Right lung (tissue), 5 donors: ENCODE results near the gene PCDHGA8. TPM values are rescaled to one million over a fixed set of nuclear protein-coding genes. Genes with fewer than 3 reads are reported as not detected.
"Not testable (repeated sequence)": the region's sequence is repeated elsewhere in the genome, so short reads cannot be mapped to it uniquely, and the experiment has no call there.

Experiments
- DNase-seq, 2 donors: peaks; one replicate each; pipeline ENCODE4 v3.0.0-alpha.2; 2013
- polyA plus RNA-seq, 5 donors: library from polyadenylated mRNA; unstranded; fragments of 120-200 nt; gene quantifications; one replicate each; pipeline versions ENCODE4 v1.2.1 to v1.2.3, GENCODE V29; 2013; ENCODE audit warnings: inconsistent platforms in 1 of 5, low replicate concordance in 1 of 5; ENCODE audit not compliant: insufficient read length in 5 of 5, insufficient read depth in 1 of 5

The PCDHGA8 gene
- polyA plus RNA-seq, 5 donors: 0.50 to 1.1 (median 0.74) TPM

DNA sequence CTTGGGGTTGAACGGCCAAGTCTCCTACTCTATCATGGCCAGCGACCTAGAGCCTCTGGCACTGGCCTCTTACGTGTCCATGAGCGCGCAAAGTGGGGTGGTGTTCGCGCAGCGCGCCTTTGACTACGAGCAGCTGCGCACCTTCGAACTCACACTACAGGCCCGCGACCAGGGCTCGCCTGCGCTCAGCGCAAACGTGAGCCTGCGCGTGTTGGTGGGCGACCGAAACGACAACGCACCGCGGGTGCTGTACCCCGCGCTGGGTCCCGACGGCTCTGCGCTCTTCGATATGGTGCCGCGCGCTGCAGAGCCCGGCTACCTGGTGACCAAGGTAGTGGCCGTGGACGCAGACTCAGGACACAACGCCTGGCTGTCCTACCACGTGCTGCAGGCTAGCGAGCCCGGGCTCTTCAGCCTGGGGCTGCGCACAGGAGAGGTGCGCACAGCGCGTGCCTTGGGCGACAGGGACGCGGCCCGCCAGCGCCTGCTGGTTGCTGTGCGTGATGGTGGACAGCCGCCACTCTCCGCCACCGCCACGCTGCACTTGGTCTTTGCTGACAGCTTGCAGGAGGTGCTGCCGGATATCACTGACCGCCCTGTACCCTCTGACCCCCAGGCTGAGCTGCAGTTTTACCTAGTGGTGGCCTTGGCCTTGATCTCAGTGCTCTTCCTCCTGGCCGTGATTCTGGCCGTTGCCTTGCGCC is 7.3 kb downstream of the PCDHGA8 start:
- no peak for DNase-seq

DNA sequence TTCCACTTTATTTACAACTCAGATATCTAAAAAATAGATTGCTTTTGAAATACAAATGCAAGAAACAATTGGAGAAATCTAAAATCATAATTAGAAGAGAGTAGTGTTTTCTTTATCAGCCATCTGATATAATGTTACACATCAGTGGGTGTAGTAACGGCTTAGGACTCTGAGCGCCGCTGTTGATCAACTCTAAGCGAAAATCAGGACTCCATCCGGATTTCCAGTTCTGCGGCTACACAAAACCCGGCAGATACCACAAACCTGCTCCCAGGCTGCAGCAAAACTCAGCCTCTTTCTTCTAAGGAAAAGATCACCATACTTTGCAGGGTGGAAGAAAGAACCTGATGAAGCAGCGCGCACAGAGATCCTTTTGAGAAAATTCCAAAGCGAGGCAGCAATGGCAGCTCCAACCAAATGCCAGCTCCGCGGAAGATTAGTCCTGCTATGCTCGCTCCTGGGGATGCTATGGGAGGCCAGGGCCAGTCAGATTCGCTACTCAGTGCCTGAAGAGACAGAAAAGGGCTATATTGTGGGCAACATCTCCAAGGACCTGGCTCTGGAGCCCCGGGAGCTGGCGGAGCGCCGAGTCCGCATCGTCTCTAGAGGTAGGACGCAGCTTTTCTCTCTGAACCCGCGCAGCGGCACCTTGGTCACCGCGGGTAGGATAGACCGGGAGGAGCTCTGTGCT is 10.3 kb downstream of the PCDHGA8 start, which contains the start of gene PCDHGA9:
PCDHGA9 (plus strand) TSS at position 226 of the 691 bp plus-strand sequence; CDS start at position 401, 175 bp downstream.
- DNase-seq: no peak

DNA sequence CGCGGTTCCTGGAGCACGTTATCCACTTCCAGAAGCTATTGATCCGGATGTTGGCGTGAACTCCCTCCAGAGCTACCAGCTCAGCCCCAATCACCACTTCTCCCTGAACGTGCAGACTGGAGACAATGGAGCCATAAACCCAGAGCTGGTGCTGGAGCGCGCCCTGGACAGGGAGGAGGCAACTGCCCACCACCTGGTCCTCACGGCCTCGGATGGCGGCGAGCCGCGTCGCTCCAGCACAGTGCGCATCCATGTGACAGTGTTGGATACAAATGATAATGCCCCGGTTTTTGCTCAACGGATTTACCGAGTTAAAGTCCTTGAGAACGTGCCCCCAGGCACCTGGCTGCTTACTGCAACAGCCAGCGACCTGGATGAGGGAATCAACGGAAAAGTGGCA is 11.0 kb downstream of the PCDHGA8 start:
- no peak for DNase-seq

DNA sequence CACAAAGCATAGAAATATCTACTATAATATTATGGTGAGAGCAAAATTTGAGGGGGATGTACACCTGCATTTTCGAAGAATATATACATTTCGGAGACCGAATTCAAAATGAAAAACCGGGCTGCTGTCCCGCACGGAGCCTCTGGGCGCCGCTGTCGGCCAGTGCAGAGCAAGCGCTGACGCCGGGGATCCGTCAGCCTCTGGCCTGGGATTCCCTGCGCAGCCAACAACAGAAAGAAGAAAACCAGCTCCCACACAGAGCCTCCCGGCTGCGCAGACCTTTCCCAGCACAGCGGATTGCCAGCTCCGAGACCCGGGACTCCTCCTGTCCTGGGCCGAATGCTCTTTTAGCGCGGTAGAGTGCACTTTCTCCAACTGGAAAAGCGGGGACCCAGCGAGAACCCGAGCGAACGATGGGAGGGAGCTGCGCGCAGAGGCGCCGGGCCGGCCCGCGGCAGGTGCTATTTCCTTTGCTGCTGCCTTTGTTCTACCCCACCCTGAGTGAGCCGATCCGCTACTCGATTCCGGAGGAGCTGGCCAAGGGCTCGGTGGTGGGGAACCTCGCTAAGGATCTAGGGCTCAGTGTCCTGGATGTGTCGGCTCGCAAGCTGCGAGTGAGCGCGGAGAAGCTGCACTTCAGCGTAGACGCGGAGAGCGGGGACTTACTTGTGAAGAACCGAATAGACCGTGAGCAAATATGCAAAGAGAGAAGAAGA is 15.5 kb downstream of the PCDHGA8 start, which contains the start of gene PCDHGB6:
PCDHGB6 (plus strand) TSS at position 232 of the 716 bp plus-strand sequence; CDS start at position 414, 182 bp downstream.
- DNase-seq: peak in 1 of 2 donors; percentile 20

DNA sequence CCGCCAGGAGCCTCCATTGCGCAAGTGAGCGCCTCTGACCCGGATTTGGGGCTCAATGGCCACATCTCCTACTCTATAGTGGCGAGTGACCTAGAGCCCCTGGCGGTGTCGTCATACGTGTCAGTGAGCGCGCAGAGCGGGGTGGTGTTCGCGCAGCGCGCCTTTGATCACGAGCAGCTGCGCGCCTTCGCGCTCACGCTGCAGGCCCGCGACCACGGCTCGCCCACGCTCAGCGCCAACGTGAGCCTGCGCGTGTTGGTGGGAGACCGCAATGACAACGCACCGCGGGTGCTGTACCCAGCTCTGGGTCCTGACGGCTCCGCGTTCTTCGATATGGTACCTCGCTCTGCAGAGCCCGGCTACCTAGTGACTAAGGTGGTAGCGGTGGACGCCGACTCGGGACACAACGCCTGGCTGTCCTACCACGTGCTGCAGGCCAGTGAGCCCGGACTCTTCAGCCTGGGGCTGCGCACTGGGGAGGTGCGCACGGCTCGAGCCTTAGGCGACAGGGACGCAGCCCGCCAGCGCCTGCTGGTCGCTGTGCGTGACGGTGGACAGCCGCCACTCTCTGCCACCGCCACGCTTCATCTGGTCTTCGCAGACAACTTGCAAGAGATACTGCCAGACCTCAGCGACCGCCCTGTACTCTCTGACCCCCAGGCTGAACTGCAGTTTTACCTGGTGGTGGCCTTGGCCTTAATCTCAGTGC is 17.3 kb downstream of the PCDHGA8 start:
- DNase-seq: no peak

DNA sequence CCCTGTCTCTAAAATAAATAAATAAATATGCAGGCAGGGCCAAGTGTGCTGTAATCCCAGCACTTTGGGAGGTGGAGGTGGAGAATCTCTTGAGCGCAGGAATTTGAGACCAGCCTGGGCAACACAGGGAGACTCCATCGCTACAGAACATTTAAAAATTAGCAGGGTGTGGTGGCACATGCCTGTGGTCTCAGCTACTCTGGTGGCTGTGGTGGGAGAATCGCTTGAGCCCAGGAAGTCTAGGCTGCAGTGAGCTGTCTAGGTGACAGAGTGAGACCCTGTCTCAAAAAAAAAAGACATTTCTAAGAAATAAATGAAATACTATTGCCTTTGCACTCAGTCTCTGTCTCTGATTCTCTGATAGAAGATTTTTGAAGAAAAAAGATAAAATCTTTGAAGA is 19.1 kb downstream of the PCDHGA8 start:
- no peak for DNase-seq

DNA sequence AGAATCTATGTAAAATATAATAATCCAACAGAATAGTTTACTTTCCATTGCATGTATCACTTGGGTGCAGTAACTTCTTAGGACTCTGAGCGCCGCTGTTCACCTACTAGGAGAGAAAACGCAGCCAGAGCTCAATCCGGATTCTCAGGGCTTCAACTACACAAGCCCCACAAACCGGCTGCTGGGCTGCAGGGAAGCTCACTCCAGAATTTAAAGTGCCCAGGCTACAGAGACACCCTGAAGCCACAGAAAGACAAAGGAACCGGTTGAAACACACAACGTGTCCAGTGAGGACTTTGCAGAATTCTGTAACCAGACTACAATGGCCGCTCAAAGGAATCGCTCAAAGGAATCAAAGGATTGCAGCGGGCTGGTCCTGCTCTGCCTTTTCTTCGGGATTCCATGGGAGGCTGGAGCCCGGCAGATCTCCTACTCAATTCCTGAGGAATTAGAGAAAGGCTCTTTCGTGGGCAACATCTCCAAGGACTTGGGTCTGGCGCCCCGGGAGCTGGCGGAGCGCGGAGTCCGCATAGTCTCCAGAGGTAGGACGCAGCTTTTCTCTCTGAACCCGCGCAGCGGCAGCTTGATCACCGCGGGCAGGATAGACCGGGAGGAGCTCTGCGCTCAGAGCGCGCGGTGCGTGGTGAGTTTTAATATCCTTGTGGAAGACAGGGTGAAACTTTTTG is 20.6 kb downstream of the PCDHGA8 start, which contains the start of gene PCDHGA10:
PCDHGA10 (plus strand) TSS at position 134 of the 686 bp plus-strand sequence; CDS start at position 323, 189 bp downstream.
- DNase-seq: no peak

DNA sequence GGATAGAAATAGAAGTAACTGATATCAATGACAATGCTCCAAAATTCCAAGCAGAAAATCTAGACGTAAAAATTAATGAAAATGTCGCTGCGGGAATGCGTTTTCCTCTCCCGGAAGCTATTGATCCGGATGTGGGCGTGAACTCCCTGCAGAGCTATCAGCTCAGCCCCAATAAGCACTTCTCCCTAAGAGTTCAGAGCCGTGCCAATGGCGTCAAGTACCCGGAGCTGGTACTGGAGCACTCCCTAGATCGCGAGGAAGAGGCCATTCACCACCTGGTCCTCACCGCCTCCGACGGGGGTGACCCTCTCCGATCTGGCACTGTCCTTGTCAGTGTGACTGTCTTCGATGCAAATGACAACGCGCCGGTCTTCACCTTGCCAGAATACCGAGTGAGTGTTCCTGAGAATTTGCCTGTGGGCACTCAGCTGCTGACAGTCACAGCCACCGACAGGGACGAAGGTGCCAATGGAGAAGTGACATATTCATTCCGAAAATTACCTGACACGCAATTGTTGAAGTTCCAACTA is 21.2 kb downstream of the PCDHGA8 start:
- DNase-seq: no peak

DNA sequence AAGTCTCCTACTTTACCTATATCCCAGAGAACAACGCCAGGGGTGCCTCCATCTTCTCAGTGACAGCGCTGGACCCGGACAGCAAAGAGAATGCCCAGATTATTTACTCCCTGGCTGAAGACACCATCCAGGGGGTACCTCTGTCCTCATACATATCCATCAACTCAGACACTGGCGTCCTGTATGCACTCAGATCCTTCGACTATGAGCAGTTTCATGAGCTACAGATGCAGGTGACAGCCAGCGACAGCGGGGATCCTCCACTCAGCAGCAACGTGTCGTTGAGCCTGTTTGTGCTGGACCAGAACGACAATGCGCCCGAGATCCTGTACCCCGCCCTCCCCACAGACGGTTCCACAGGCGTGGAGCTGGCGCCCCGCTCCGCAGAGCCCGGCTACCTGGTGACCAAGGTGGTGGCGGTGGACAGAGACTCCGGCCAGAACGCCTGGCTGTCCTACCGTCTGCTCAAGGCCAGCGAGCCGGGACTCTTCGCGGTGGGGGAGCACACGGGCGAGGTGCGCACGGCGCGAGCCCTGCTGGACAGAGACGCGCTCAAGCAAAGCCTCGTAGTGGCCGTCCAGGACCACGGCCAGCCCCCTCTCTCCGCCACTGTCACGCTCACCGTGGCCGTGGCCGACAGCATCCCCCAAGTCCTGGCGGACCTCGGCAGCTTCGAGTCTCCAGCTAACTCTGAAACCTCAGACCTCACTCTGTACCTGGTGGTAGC is 22.3 kb downstream of the PCDHGA8 start:
- not testable (repeated sequence) for DNase-seq

DNA sequence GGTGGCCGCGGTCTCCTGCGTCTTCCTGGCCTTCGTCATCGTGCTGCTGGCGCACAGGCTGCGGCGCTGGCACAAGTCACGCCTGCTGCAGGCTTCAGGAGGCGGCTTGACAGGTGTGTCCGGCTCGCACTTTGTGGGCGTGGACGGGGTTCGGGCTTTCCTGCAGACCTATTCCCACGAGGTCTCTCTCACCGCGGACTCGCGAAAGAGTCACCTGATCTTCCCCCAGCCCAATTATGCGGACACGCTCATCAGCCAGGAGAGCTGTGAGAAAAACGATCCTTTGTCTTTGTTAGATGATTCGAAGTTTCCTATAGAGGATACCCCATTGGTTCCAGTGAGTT is 22.8 kb downstream of the PCDHGA8 start:
- not testable (repeated sequence) for DNase-seq

DNA sequence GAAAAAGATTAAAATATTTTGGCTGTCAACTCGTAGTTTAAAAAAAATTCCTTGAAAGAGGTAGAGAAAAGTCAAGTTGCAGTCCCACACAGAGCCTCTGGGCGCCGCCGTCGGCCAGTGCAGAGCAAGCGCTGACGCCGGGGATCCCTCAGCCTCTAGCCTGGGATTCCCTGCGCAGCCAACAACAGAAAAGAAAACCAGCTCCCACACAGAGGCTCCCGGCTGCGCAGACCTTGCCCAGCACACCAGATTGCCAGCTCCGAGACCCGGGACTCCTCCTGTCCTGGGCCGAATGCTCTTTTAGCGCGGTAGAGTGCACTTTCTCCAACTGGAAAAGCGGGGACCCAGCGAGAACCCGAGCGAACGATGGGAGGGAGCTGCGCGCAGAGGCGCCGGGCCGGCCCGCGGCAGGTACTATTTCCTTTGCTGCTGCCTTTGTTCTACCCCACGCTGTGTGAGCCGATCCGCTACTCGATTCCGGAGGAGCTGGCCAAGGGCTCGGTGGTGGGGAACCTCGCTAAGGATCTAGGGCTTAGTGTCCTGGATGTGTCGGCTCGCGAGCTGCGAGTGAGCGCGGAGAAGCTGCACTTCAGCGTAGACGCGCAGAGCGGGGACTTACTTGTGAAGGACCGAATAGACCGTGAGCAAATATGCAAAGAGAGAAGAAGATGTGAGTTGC is 25.2 kb downstream of the PCDHGA8 start, which contains the start of gene PCDHGB7:
PCDHGB7 (plus strand) TSS at position 184 of the 679 bp plus-strand sequence; CDS start at position 367, 183 bp downstream.
- peak; percentile 42 to 61 for DNase-seq

DNA sequence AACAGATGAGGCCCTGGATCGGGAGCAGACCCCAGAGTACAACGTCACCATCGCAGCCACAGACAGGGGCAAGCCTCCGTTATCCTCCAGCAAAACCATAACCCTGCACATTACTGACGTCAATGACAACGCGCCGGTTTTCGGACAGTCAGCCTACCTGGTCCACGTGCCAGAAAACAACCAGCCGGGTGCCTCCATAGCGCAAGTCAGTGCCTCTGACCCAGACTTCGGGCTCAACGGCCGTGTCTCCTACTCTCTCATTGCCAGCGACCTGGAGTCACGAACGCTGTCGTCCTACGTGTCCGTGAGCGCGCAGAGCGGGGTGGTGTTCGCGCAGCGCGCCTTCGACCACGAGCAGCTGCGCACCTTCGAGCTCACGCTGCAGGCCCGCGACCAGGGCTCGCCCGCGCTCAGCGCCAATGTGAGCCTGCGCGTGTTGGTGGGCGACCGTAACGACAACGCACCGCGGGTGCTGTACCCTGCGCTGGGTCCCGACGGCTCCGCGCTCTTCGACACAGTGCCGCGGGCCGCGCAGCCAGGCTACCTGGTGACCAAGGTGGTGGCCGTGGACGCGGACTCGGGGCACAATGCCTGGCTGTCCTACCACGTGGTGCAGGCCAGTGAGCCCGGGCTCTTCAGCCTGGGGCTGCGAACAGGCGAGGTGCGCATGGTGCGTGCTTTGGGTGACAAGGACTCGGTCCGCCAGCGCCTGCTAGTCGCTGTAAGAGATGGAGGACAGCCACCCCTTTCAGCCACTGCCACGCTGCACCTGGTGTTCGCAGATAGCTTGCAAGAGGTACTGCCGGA is 26.8 kb downstream of the PCDHGA8 start:
- no peak for DNase-seq

DNA sequence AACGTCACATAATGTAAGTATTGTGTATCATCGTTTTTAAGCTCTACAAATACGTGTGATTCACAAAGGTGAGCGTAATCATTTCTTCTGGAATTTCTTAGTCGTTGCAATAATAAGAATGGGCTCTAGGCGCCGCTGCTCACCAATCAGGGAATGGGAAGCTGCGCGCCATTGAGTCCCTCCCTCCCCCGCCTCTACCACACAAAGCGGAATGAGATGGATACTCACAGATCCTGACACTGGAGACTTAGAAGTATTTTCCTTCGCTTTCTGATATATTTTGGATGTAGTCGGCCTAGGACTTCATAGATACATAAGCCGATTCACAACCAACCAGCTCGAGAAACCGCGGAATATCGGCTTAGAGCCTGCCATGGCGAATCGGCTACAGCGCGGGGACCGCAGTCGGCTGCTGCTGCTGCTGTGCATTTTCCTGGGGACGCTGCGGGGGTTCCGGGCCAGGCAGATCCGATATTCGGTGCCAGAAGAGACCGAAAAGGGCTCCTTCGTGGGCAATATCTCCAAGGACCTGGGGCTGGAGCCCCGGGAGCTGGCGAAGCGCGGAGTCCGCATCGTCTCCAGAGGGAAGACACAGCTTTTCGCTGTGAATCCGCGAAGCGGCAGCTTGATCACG is 28.5 kb downstream of the PCDHGA8 start, which contains the start of gene PCDHGA11:
PCDHGA11 (plus strand) TSS at position 197 of the 634 bp plus-strand sequence; CDS start at position 374, 177 bp downstream.
- DNase-seq: no peak

DNA sequence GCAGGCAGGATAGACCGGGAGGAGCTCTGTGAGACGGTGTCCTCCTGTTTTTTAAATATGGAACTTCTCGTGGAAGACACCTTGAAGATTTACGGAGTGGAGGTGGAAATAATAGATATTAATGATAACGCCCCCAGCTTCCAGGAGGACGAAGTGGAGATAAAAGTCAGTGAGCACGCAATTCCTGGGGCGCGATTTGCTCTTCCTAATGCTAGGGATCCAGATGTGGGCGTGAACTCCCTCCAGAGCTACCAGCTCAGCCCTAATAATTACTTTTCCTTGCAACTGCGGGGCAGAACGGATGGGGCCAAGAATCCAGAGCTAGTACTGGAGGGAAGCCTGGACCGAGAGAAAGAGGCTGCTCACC is 29.0 kb downstream of the PCDHGA8 start:
- DNase-seq: no peak

DNA sequence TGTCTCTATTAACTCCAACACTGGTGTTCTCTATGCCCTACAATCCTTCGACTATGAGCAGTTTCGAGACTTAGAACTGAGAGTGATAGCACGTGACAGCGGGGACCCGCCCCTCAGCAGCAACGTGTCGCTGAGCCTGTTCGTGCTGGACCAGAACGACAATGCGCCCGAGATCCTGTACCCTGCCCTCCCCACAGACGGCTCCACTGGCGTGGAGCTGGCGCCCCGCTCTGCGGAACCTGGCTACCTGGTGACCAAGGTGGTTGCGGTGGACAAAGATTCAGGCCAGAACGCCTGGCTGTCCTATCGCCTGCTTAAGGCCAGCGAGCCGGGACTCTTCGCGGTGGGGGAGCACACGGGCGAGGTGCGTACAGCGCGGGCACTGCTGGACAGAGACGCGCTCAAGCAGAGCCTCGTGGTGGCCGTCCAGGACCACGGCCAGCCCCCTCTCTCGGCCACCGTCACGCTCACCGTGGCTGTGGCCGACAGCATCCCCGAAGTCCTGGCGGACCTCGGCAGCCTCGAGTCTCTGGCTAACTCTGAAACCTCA is 30.4 kb downstream of the PCDHGA8 start:
- DNase-seq: no peak

DNA sequence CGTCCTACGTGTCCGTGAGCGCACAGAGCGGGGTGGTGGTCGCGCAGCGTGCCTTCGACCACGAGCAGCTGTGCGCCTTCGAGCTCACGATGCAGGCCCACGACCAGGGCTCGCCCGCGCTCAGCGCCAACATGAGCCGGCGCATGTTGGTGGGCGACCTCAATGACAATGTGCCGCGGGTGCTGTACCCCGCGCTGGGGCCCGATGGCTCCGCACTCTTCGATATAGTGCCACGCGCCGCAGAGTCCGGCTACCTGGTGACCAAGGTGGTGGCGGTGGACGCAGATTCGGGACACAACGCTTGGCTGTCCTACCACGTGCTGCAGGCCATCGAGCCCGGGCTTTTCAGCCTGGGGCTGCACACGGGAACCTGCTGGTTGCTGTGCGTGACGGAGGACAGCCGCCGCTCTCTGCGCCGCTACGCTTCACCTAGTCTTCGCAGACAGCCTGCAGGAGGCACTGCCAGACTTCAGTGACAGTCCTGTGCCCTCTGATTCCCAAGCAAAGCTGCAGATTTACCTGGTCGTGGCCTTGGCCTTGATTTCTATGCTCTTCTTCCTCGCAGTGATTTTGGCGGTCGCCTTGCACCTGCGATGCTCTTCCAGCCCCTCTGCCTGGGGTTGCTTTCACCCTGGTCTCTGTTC is 35.5 kb downstream of the PCDHGA8 start:
- DNase-seq: no peak
